Thyroid gland (tissue), 4 donors: Measurements from ENCODE around the gene HCK.

Experiments used
- POLR2A ChIP-seq, 2 donors: fragments of 450-650 bp; IDR thresholded peaks; one replicate each; pipeline ENCODE4 v1.6.1; 2017; ENCODE audit warnings: antibody characterized with exemption in 2 of 2, mild to moderate bottlenecking in 2 of 2, moderate library complexity in 1 of 2
- TF ChIP-seq, protein P1 (sequence below), 6 experiments: fragments of 200-600 bp in 3 of 6; fragments of 450-650 bp in 3 of 6; sonication (generic) in 3 of 6; IDR thresholded peaks; one replicate each; pipeline ENCODE4 v1.5.1; 2016 to 2019; ENCODE audit warnings: antibody characterized with exemption in 6 of 6, mild to moderate bottlenecking in 2 of 6, inconsistent platforms in 1 of 6, moderate library complexity in 1 of 6

DNA sequence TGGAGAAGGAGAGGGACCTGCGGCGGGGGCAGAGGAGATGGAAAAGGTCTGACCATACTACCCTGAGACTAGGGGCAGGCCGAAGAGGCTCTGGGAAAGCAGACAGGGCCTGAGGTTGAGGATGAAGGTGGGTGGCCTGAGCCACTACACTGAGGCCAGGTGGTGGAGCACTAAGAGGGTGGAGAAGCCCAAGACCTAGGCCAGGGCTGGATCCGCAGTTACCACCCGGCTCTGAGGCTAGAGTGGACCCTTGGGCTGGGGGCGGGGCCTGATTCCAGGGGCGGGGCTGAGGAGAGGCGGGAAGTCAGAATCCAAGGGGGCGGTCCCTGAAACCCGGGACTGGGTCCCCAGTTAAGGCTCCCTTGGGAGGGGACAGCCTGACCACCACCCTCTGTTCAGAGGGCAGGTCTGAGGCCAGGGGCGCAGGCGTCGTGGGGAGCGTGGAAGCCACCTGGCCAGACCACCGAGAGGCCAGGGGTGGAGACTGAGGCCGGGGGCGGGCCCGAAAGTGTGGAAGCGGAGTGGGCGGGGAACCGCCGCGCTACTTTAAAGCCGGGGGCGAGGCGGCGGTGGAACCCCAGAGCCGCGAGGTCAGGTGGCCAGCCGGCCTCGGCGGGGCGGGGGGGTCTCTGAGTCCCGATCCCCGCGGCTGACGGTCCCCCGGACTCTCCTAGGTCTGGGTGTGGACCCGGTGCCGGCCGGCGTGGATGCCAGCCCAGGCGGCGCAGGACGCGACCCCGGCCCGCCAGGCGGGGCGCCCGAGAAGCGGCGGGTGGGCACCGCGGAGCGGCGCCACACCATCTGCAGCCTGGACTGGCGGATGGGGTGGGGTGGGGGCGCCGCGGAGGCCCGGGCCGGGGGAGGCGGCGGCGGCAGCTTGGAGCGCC is 33.5 kb upstream of the HCK start:
- TF ChIP-seq, protein P1, sequence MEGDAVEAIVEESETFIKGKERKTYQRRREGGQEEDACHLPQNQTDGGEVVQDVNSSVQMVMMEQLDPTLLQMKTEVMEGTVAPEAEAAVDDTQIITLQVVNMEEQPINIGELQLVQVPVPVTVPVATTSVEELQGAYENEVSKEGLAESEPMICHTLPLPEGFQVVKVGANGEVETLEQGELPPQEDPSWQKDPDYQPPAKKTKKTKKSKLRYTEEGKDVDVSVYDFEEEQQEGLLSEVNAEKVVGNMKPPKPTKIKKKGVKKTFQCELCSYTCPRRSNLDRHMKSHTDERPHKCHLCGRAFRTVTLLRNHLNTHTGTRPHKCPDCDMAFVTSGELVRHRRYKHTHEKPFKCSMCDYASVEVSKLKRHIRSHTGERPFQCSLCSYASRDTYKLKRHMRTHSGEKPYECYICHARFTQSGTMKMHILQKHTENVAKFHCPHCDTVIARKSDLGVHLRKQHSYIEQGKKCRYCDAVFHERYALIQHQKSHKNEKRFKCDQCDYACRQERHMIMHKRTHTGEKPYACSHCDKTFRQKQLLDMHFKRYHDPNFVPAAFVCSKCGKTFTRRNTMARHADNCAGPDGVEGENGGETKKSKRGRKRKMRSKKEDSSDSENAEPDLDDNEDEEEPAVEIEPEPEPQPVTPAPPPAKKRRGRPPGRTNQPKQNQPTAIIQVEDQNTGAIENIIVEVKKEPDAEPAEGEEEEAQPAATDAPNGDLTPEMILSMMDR (IDR thresholded peaks at IDR 0.05): no peak
- TF ChIP-seq POLR2A (IDR thresholded peaks at IDR 0.05): no peak
